Body of pancreas (tissue), 4 donors: ENCODE data around the gene MAGEF1. TPM values are rescaled to one million over a fixed set of nuclear protein-coding genes. Genes with fewer than 3 reads are reported as not detected.

ENCODE experiments used
- ATAC-seq: fragments of 150-250 bp; one replicate; pipeline ENCODE4 v1.9.1; 2016
- DNase-seq, 4 donors: peaks; one replicate each; pipeline ENCODE4 v3.0.0-alpha.2; 2019
- H3K27ac ChIP-seq, 4 donors: fragments of 200-600 bp; sonication (generic); 1 replicate in 3 of 4; 2 replicates in 1 of 4; pipeline versions ENCODE4 v1.5.1 to v1.6.1; 2016 to 2019; ENCODE audit warnings: mild to moderate bottlenecking in 1 of 4, mixed read lengths in 1 of 4, moderate library complexity in 1 of 4
- H3K27me3 ChIP-seq, 2 donors: fragments of 200-600 bp; sonication (generic); one replicate each; pipeline ENCODE4 v1.6.0; 2016; ENCODE audit warnings: mild to moderate bottlenecking in 1 of 2
- H3K36me3 ChIP-seq, 2 donors: fragments of 200-600 bp; sonication (generic); replicated peaks in 1 of 2; 2 replicates each; pipeline ENCODE4 v1.5.1; 2016; ENCODE audit warnings: low read depth in 2 of 2; ENCODE audit not compliant: insufficient read depth in 1 of 2
- H3K4me1 ChIP-seq: fragments of 200-600 bp; sonication (generic); one replicate; pipeline ENCODE4 v1.6.0; 2016
- H3K4me3 ChIP-seq, 2 donors: fragments of 200-600 bp; sonication (generic); 1 replicate in 1 of 2; 2 replicates in 1 of 2; pipeline ENCODE4 v1.5.1; 2016 to 2019
- H3K9me3 ChIP-seq, 3 donors: fragments of 200-600 bp; sonication (generic); 1 replicate in 2 of 3; 2 replicates in 1 of 3; pipeline ENCODE4 v1.5.1; 2016
- CTCF ChIP-seq, 7 experiments: fragments of 450-650 bp in 4 of 7; fragments of 200-600 bp in 3 of 7; sonication (generic) in 3 of 7; IDR thresholded peaks; one replicate each; pipeline ENCODE4 v1.5.1; 2016 to 2019; ENCODE audit warnings: antibody characterized with exemption in 7 of 7
- POLR2A ChIP-seq, 3 donors: fragments of 450-650 bp; IDR thresholded peaks; one replicate each; pipeline ENCODE4 v1.6.1; 2016; ENCODE audit warnings: antibody characterized with exemption in 3 of 3, mild to moderate bottlenecking in 2 of 3
- WGBS, 2 donors: methylation state at CpG; one replicate each; pipeline ENCODE4 v1.1.5; 2017; 5-methylcytosine and 5-hydroxymethylcytosine counted together
- intact Hi-C: fragments of 100-400 bp; cut with DNase I; formaldehyde crosslinking; loops from one replicate; pipeline ENCODE4 v1.15.1; 2023
- total RNA-seq, 2 donors: library from RNA; depleted of rRNA; stranded (reverse); fragments of >200 nt; gene quantifications; one replicate each; pipeline ENCODE4 v1.1.0, GENCODE V29; 2016

Gene MAGEF1
- total RNA-seq, 2 donors from 2014 or later, result 21.8 to 31.1 TPM

GRCh38 chr3:184662187-184662586, 49.7 kb downstream of the MAGEF1 start:
- 66 to 72% methylated on average over 5 of the region's 5 CpGs for WGBS, 2 donors

GRCh38 chr3:184660931-184661330, 50.9 kb downstream of the MAGEF1 start:
- Histone ChIP-seq H3K4me1 (no peaks in the 10 kb centered on the region), H3K4me3 (no peak overlapping the region), H3K36me3 (no peaks in the 10 kb centered on the region), H3K27ac (no peak overlapping the region), H3K27me3 (no peaks in the 10 kb centered on the region), H3K9me3 (no peaks in the 10 kb centered on the region)
- 76 to 93% methylated on average over 4 to 6 of the region's 6 CpGs for WGBS, 2 donors
- intact Hi-C loops, result no loop called here
- DNase-seq (no peak), ATAC-seq (no peak)
- TF ChIP-seq POLR2A (IDR thresholded peaks at IDR 0.05) (no peak), CTCF (IDR thresholded peaks at IDR 0.05) (no peak)

More at GRCh38 chr3:184662187-184662586, 49.7 kb downstream of the MAGEF1 start:
- Histone ChIP-seq H3K27me3 (no peaks in the 10 kb centered on the region), H3K9me3 (no peaks in the 10 kb centered on the region), H3K4me1 (no peaks in the 10 kb centered on the region), H3K4me3 (no peak overlapping the region), H3K36me3 (no peaks in the 10 kb centered on the region), H3K27ac (no peak overlapping the region)
- ATAC-seq (no peak), DNase-seq (no peak)
- no peak for TF ChIP-seq CTCF (IDR thresholded peaks at IDR 0.05)
- intact Hi-C loops, result no loop called here

Other genes starting within 250 kb of the MAGEF1 start
- gene EPHB3, start 150.3 kb downstream of the MAGEF1 start, total RNA-seq, result 10 to 100 TPM in 1 of 2 donors, 1 to 10 TPM in 1; 7.9 to 10.1 TPM
- 10 to 100 TPM; 39.2 to 52.7 TPM for gene VPS8, start 100.1 kb upstream of the MAGEF1 start, total RNA-seq